CD4-positive, alpha-beta T cell treated with Interleukin-10 for 1 hour (primary cell): ENCODE results near the gene LDLRAD2.

Source experiments
- DNase-seq: peaks from one replicate; pipeline ENCODE4 v3.0.0-alpha.2; 2020

Gene LDLRAD2

DNA sequence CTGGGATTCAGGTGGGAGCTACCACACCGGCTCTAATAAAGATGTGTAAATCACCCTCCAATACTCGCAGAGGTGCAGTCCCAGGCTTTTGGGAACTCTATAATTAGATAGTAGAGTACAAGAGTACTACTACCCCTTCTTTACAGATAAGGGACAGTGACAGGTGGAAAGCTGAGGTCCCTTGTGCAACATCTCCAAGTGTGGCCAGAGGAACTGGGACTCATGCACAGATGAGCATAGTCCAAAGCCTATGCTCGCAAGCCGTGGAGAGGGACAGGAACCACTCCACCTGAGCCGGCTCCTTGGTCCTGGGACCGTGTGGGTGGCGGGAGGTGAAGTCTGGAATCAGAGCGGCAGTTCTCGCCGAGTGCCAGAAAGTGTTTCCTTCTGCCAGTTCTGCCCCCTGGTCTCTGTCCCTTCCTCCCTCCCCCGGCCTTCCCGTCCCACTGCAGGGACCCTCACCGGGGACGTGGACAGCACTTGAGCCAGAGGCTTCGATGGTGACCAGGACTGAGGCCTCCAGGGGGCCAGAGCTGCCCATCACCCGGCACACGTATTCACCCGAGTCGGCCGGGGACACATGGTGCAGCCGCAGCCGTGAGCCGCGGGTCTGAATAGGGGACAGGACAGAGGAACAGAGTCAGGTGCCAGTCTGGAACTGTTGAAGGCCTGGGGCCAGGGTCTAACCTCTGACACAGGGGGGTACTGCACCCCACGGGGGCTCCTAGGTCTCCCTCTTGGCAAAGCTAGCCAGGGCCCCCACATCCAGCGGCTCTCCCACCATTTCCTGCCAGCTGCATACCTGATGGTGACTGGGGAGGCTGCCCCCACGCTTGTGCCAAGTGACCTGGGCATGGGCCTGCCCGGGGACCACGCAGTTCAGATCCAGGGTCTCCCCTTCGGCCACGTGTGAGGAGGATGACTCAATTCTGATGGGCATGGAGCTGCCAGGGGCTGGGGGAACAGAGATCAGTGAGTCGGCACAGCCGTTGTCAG, 33.9 kb downstream of the LDLRAD2 start:
- DNase-seq, result no peak

DNA sequence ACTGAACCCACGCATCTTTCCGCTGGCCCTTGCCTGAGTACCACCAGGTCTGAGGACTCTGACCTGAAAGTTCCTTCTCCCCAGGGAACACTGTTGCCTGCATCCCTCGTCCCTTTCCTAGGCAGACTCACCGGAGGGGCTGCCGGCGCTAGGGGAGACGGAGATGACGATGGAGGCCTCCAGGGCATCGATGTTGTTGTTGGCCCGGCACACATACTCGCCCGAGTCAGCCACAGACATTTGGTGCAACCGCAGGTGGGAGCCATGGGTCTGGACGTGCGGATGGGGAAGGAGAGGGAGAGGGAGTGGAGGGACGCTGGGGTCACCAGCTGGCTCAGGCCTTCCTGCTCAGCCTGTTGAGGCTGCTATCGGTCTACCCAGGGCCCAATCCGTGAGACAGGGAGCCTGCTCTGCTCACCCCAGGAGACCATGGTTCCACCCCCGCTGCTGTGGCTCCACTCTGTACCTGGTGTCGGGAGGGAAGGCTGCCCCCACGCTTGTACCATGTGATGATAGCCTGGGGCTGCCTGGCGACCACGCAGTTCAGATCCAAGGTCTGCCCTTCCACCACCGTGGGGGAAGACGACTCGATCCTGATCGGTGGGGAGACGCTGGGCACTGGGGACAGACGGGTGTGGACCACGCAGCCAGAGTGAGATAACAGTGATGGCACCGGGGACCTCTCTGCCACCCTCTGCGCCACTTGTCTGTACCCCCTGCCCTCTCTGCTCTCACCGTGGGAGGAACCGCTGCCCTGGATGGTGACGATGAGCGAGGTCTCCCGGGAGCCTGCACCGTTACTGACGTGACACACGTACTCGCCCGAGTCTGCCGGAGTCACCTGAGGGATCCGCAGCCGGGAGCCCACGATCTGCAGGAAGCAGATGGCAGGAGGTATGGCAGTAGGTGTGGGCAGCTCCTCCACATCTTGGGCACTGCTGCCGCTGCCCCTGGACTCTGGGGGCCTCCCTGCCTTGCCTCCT, 35.4 kb downstream of the LDLRAD2 start:
- no peak for DNase-seq

DNA sequence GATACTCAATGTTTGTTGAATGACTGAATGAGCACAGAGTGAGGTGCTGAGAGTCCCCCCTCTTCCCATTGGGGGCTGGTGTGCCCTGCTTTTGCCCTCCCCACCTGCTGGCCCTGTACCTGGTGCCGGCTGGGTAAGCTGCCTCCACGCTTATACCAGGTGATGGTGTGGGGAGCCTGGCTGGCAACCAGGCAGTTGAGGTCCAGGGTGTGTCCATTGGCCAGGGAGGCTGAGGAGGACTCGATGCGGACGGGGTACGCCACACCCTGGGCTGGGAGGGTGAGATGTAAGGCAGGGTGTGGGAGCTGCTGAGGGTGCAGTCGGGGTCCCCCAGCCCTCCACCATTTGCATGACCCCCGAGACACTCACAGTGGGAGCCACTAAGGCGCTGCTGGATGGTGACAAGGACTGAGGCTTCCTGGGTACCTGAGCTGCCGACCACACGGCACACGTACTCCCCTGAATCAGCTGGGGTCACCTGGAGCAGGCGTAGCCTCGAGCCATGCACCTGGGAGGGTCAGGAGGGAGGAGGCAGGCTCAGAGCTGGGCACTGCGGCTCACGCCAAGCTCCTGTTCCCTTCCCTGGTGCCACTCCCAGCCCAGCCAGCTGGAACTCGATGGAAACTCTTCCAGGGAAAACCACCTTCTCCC, 36.6 kb downstream of the LDLRAD2 start:
- no peak for DNase-seq

DNA sequence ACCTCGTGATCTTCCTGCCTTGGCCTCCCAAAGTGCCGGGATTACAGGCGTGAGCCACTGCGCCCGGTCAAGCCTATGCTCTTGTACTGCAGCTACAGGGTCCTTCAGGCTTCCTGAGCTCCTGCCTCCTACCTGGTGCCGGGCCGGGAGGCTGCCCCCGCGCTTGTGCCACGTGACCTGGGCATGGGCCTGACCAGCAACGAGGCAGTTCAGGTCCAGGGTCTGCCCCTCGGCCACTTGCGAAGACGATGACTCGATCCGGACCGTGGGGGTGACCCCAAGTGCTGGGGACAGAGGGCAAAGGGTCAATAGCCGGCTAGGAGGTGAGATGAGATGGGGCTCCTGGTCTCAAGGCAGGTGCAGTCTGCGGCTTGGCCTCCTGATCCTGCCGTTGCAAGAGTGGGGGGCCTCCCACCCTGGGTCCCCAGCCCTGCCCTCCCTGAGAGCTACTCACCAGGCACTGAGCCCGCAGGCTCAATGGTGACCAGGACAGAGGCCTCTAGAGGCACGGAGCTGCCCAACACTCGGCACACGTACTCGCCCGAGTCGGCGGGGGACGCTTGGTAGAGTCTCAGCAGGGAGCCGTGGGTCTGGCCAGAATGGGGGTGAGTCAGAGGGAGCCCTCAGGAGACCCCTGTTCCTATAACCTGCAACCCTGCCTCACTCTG, 38.0 kb downstream of the LDLRAD2 start:
- DNase-seq, result no peak

DNA sequence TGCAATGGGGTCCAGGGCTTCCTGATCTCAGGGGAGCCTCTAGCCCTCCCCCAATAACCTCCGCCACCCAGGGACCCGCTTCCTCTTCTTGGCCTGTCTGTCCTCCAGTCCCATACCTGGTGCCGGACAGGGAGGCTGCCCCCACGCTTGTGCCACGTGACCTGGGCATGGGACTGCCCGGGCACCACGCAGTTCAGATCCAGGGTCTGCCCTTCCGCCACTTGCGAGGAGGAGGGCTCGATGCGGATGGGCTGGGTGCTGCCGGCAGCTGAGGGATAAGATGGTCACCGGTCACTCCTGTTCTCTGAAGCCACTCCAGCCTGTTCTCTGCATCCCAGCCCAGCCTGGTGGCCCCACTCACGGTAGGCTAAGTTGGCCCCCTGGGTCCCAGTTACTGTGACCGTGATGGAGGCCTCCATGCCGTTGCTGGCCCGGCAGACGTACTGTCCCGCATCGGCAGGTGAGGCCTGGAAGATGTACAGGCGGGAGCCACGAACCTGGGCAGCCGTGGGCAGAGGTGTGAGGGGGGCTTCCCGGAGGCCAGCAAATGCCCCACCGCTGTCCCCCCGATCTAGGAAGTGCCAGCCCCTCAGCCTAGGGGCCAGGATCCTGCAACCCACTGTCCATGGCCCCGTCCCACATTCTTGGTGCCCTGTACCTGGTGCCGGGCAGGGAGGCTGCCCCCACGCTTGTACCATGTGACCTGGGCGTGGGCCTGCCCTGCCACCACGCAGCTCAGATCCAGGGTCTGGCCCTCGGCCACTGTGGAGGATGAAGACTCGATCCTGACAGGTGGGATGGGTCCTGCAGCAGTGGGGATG, 39.6 kb downstream of the LDLRAD2 start:
- no peak for DNase-seq

DNA sequence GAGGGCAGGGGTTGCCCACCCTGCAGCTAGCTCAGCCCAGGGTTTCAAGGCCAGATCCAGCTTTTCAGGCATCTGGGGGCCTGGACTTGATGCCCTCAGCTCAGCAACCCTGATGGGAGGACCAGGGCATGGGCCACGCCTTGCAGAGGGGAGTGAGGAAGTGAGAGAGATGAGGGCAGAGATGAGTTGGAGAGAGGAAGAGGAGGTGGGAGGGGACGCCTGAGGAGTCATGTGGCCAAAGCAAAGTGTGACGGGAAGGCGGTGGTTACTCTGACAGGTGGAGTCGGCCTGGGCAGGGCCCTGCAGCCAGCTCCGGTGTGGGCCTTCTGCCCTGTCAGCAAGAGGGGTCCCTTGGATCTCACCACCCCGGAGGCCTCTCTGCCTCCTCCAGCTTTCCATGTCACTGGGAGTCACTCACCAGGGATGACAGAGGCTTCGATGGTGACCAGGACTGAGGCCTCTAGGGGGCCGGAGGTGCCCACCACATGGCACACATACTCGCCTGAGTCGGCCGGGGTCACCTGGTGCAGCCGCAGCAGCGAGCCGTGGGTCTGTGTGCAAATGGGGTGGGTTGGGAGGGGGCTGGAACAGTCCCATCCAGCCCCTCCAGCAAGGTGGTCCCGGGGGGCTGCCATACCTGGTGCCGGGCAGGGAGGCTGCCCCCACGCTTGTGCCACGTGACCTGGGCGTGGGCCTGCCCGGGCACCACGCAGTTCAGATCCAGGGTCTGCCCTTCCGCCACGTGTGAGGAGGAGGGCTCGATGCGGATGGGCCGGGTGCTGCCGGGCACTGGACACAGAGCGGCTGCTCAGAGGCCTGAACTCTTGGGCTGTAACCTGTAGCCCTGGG, 40.4 kb downstream of the LDLRAD2 start:
- peak; percentile 10 for DNase-seq

DNA sequence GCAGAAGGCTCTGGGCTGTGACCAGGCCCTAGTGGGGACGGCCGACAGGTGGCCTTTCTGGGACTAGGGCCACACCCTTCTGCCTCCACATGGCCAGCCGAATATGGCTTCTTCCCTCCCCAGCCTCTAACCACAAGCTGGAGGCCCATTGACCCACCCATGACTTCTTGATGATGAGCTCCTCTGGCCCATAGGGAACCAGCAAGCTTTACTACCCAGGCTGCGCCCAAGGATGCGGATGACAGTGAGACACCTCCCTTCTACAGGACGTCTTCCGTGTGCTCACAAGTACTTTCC, 41.0 kb downstream of the LDLRAD2 start:
- DNase-seq, result no peak

DNA sequence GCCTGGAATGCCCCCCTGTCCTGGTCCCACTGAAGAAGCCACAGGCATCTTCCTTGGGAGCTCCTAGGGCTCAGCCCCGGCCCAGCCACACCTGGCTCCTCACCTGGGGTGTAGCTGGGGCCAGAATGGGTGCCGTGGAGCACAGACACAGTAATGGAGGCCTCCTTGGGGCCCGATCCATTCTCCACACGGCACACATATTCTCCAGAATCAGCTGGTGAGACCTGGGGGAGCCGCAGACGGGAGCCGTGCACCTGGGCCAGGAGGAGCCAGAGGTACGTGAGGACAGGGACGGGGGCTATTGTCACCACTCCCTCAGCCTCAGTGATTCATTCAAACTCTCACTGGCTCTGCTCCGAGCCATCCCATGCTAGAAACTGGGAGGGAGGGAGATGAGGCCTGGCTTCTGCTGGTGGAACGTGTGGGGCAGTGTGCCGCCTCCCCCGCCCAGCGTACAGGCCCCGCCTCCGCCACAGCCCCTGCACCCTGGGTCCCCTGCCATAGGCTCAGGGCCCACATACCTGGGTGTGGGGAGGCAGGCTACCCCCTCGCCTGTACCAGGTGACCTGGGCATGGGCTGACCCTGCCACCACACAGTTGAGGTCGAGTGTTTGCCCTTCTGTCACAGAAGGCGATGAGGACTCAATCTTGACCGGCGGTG, 42.2 kb downstream of the LDLRAD2 start:
- no peak for DNase-seq

DNA sequence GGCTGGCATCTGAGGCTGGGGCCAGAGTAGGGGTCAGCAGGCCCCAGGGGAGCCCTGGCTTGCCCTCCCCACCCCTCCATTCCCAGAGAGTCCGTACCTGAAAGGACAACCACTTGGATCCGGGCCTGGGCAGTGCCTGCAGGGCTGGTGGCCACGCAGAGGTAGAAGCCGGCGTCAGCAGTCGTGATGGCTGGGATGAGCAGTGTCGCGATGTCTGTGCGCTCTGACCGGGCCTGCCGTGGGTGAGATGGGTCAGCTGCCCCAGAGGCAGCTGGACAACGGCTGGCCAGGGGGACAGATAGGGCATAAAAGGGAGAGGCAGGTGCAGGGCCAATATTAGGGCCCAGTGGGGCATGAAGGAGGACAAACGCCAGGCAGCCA, 42.7 kb downstream of the LDLRAD2 start:
- no peak for DNase-seq

DNA sequence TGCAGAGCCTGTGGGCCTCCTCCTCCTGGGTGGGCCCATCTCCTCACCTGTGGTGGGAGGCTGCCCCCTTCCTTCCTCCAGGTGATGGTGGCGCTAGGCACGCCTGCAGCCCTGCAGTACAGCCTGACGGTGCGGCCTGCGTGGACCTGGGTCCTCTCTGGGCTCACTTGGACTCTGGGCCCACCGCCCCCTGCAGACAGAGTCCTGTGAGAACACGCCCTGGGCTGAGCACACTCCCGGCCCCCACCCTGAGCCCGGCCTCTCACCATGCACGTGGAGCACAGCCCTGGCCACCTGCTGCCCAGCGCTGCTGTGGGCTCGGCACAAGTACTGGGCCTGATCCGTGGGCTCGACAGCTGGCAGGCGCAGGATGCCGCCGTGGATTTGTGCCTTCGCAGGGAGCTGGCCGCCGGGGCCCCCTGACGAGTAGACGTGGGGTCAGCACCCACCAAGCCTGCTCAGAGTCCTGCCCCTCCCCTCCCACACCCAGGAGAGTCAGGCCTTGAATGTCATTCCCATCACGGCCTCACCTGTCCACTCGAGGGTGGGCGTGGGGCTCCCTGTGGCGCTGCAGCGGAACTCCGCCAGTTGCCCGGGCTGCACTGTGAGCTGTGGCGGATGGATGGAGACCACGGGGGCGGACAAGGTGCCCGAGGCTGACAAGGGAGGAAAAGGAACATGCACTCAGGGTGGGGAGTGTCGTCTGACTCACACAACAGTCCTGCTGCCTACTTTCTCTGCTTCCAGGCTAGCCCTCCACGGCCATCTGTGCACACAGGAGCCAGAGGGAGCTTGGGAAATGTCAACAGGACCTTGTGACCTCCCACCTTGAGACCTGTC, 43.4 kb downstream of the LDLRAD2 start:
- no peak for DNase-seq

DNA sequence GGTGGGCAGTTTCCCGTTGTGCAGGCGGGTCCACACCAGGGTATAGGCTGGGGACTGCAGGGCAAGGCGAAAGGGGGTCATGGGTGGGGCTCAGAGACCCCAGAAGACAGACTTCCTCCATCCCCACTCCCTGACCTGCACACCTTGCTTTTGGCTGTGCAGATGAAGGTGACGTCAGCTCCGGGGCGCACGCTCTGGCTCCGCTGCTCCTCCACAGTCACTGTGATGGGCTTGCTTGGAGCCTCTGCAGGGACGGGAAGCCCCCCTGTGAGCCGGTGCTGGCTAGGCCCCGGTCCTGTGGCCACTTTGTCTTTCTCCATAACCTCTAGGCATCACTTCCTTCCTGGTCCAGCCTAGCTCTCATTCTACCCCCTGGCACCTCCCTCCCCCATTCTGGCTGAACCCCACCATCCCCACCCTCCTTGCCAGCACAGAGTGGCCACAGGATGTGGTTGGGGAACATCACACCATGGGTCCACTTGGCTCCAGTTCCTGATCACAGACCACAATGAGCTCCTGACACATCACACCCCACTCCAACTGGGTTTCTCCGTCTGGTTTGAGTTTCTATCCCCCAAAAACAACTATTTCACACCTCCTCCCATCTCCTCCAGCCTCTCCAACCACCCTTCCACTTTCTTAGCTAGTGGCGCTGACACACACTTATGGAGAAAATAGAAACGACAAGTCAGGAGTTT, 45.2 kb downstream of the LDLRAD2 start:
- DNase-seq, result no peak

DNA sequence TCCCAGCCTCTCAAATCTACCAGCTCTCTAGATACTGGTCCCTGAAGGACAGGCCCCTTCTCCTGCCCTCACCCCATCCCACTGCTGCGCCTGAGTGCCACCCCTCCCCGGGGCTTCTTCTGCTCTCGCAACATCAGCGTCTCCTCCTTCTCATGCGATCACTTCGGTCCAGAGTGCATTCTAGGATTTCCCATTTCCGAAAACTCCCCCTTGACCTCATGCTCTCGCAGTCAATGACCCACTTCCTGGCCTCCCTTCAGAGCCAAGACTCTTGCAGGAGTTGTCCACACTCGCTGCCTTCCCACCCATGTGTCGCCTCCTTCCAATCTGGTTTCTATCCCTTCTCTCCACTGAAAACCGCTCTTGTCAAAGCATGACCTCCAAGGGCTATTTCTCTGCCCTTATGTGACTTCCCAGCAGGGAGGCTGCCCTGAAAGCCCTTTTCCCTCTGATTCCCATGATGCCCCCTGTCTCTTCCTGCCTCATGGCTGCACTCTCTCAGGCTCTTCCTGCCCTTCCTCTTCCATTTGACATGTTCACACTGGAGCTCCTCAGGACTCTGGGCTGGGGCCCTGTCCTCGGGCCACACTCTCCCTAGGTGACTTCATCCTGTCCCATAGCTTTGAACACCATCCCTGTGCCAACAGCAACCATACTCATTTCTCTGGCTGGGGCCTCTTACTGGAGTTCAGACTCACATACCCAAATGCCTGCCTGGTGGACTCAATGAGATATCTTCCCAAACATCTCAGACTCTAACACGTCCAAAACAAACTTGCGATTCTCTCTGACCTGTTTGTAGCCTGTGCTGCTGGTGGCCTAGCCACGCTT, 46.0 kb downstream of the LDLRAD2 start:
- DNase-seq, result no peak

DNA sequence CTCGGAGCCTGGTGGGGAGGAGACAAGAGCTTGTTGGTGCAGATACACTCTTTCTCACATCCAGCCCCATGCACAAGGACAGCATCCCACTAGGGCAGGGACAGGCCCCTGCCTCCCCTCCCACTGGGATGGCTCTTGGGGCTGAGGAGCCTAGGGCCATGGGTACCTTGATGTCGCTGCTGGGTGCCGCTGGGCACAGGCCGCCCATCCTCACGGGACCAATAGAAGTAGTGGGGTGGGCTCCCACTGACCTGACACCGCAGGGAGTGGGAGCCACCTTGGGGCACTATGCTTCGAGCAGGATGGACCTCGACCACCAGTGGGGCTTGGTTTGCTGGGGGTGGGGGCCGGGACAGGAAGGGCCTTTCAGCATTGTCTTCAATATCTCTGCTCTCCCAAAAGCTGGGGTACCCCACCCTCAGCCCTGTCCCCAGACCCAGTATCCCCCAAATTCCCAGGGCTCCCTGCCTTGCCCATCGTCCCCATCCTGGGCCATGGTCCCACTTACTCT, 47.7 kb downstream of the LDLRAD2 start:
- DNase-seq, result no peak

DNA sequence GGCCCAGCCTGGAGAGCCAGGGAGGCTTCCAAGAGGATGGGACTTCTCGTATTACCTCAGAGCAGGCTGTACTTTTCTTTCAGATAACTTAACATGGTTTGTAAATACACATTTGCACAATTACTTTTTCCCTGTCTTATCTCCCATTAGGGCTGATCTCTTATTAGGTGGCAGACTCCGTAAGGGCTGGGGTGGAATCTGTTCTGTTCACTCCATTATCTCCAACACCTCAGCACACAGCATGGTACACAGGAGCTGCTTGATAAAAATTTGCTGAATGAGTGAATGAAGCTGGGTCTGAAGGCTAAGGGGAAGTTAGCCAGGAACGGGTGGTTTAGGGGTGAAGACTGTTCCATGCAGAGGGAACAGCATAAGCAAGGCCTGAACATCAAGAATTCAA, 48.9 kb downstream of the LDLRAD2 start:
- DNase-seq, result no peak

DNA sequence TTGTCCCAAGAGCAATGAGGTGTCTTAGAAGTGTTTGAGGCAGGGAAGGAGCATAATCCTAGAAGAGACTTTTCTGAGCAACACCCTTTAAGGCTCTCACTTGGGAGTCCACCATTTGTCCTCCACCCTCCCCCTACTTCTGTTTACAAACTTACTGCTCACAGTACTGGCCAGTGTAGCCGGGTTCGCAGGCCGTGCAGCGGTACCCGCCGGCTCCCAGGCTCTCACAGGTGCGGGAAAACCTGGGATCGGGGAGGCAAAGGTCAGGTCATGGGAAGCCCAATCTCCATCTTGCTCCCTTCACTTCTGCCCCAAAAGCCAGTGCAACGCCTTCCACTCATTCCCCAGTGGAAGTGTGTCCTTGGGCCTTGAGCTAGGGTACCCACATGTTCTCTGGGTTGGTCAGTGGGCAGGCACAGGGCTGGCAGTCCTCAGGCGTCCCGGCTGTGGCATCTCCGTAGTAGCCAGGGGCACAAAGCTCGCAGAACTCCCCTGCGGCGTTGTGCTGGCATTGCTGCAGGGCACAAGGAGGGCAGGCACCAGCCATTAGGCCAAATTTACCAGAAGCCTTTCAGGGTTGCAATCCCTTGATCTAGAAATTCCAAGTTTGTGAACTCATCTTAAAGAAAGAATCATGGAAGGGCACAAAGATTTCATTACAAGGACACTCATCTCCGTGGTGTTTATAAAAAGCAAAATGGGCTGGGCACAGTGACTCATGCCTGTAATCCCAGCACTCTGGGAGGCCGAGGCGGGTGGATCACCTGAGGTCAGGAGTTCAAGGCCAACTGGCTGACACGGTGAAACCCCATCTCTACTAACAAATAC, 49.8 kb downstream of the LDLRAD2 start:
- no peak for DNase-seq

DNA sequence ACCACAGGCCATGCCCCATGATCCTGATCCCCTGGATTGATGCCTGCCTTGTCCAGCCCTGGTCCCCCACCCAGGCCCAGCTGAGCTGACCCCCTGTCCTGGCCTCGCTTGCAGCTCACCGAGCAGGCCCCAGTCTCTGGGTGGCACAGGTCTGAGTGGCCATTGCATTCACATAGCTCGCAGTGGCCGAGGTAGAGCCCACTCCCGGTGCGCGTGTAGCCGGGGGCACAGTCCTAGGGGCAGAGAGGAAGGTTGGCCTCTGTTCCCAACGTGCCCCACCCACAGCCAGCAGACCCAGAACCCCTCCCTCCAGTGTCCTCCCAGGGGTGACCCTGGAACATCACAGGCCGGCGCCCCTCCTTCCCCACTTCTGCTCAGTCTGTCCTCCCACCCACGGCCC, 51.9 kb downstream of the LDLRAD2 start:
- DNase-seq, result no peak

DNA sequence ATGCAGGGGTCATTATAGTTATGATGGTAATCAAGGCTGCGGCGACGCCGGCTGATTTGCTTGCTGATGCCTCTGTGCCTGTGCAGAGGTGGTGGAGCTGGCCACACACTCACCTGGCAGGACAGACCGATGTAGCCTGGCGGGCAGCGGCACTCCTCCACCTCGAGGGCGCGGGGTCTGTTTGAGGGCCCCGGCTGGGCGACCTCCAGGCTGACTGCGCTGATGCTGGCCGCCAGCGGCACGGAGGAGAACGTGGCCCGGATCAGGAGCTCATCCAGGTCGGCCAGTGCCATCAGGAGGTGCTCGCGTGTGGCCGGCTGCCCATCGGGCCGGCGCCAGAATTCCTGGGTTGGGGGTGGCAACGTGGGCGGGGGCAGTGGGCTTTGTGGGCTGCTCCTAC, 52.7 kb downstream of the LDLRAD2 start:
- no peak for DNase-seq
